PFSK-1 (cell line): ENCODE measurements around the gene INAVA.

ENCODE experiments used
- FOXP2 ChIP-seq: optimal IDR thresholded peaks from 2 replicates; pipeline ENCODE3; 2011; ENCODE audit warnings: borderline replicate concordance, control low read depth, inconsistent platforms; ENCODE audit not compliant: insufficient read depth; ENCODE audit errors: extremely low read length, extremely low read depth
- POLR2AphosphoS5 ChIP-seq: IDR thresholded peaks from 2 replicates; pipeline ENCODE4 v1.6.1; 2012; ENCODE audit warnings: low read depth, mild to moderate bottlenecking, control low read depth, low read length, moderate library complexity
- SIN3A ChIP-seq: IDR thresholded peaks from 2 replicates; pipeline ENCODE4 v1.6.1; 2012; ENCODE audit warnings: mild to moderate bottlenecking, low read length, moderate library complexity, borderline replicate concordance; ENCODE audit not compliant: insufficient read depth
- TAF1 ChIP-seq: IDR thresholded peaks from 2 replicates; pipeline ENCODE4 v1.6.1; 2012; ENCODE audit warnings: low read length, control low read depth, borderline replicate concordance; ENCODE audit not compliant: insufficient read depth
- TF ChIP-seq, protein P1 (sequence below), 2 experiments: IDR thresholded peaks; 2 replicates each; pipeline versions ENCODE4 v1.6.1 to v1.8.0; 2011 to 2012; ENCODE audit warnings: low read depth in 2 of 2, low read length in 2 of 2, control low read depth in 1 of 2, inconsistent platforms in 1 of 2, mild to moderate bottlenecking in 1 of 2, moderate library complexity in 1 of 2; ENCODE audit not compliant: insufficient read depth in 1 of 2

INAVA gene

DNA sequence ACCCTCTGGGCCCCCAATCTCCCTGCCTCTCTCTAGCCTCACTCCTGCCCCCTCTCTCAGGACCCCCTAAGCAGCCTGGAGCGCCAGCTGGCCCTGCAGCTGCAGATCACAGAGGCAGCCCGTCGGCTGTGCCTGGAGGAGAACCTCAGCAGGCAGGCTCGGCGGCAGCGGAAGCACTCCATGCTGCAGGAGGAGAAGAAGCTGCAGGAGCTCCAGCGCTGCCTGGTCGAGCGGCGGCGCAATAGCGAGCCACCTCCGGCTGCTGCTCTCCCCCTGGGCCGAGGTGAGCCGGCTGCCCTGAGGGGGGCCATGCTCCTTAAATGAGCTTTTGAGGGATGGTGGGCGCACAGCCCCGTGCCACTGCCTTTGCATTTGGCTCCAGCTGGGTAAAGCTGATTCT is 6.2 kb downstream of the INAVA start:
- TF ChIP-seq POLR2AphosphoS5 (no peak), FOXP2 (no peak), TAF1 (no peak), SIN3A (no peak)
- TF ChIP-seq, protein P1, sequence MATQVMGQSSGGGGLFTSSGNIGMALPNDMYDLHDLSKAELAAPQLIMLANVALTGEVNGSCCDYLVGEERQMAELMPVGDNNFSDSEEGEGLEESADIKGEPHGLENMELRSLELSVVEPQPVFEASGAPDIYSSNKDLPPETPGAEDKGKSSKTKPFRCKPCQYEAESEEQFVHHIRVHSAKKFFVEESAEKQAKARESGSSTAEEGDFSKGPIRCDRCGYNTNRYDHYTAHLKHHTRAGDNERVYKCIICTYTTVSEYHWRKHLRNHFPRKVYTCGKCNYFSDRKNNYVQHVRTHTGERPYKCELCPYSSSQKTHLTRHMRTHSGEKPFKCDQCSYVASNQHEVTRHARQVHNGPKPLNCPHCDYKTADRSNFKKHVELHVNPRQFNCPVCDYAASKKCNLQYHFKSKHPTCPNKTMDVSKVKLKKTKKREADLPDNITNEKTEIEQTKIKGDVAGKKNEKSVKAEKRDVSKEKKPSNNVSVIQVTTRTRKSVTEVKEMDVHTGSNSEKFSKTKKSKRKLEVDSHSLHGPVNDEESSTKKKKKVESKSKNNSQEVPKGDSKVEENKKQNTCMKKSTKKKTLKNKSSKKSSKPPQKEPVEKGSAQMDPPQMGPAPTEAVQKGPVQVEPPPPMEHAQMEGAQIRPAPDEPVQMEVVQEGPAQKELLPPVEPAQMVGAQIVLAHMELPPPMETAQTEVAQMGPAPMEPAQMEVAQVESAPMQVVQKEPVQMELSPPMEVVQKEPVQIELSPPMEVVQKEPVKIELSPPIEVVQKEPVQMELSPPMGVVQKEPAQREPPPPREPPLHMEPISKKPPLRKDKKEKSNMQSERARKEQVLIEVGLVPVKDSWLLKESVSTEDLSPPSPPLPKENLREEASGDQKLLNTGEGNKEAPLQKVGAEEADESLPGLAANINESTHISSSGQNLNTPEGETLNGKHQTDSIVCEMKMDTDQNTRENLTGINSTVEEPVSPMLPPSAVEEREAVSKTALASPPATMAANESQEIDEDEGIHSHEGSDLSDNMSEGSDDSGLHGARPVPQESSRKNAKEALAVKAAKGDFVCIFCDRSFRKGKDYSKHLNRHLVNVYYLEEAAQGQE (IDR thresholded peaks at IDR 0.05; ENCODE audit: insufficient read depth in 1 of 2, low read depth in 2 of 2, low read length in 2 of 2) = no peak

DNA sequence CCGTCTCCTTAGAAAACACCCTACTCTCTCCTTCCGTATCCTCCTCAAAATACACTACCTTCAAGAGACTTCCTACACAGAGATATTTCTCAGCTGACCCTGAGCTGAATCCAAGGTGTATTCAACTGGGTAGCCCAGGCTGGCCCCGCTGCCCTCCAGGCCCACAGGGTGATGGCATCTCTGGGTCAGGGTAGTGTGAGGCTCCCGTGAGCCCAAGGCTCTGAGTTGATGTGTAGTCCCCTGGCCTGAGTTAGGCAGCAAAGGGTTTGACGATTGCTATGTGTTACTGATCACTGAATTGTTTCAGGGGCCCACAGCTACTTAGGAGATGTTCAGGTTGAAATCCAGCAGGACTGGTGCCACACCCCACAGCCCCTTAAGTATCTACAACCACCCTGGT is 6.7 kb downstream of the INAVA start:
- TF ChIP-seq FOXP2 = no peak
- TF ChIP-seq, protein P1 (IDR thresholded peaks at IDR 0.05; ENCODE audit: insufficient read depth in 1 of 2, low read depth in 2 of 2, low read length in 2 of 2) = no peak
- no peak for TF ChIP-seq SIN3A
- TF ChIP-seq TAF1 = no peak
- no peak for TF ChIP-seq POLR2AphosphoS5

DNA sequence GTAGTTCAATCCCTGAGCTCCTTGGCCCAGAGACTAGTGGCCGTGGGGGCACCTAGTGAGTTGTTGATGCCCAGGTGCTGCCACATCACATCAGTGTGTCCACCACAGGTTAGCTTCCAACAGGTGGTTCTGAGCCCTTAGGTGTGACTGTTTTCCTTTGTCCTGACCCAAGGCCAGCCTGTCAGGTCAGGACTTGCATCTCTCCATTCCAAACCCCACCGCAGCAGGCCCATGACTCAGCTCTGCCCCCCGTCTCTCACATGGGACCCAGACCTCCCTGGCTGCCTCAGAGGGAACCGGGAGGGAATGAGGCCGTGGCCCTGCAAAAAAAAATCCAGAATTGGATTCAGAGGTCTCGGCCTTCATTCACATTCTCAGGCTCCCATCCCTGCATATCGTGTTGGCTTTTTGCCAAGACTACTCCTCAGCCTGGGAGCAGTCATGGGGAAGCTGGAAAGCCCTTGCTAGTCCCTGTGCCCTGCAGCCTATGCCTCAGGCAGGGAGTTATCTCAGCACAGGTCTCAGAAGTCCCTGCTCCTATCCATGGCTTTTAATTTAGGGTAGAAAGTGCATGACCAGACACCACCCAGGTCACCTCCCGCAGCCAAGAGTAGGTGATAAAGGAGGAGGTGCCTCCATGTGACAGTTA is 7.2 kb downstream of the INAVA start:
- TF ChIP-seq TAF1 (no peak), SIN3A (no peak), POLR2AphosphoS5 (no peak), FOXP2 (no peak)
- TF ChIP-seq, protein P1 (IDR thresholded peaks at IDR 0.05; ENCODE audit: insufficient read depth in 1 of 2, low read depth in 2 of 2, low read length in 2 of 2) = no peak

DNA sequence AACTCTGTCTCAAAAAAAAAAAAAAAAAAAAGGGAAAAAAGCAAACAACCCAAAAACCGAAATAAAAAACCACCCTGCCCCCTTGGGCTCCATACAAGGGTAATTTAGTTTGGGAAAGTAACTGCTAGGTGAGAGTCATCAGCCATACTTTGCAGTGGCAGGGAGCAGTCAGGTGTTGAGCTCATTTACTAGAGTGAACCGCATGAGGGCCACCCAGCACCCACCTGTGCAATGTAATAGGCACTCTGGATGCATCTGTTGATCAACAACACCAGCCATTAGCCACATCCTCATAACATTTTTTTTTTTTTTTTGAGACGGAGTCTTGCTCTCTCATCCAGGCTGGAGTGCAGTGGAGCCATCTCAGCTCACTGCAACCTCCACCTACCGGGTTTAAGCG is 9.1 kb downstream of the INAVA start:
- TF ChIP-seq, protein P1 (IDR thresholded peaks at IDR 0.05; ENCODE audit: insufficient read depth in 1 of 2, low read depth in 2 of 2, low read length in 2 of 2) = no peak
- TF ChIP-seq SIN3A (no peak), FOXP2 (no peak), POLR2AphosphoS5 (no peak), TAF1 (no peak)
